GDM1 (cell line): ENCODE results near the gene ZNF33B.
"Not testable (repeated sequence)": the region's sequence is repeated elsewhere in the genome, so short reads cannot be mapped to it uniquely, and the experiment has no call there.

Experiments used
- DNase-seq: peaks from one replicate; lab custom pipeline; 2025; lab: John Stamatoyannopoulos, UW

ZNF33B gene

DNA sequence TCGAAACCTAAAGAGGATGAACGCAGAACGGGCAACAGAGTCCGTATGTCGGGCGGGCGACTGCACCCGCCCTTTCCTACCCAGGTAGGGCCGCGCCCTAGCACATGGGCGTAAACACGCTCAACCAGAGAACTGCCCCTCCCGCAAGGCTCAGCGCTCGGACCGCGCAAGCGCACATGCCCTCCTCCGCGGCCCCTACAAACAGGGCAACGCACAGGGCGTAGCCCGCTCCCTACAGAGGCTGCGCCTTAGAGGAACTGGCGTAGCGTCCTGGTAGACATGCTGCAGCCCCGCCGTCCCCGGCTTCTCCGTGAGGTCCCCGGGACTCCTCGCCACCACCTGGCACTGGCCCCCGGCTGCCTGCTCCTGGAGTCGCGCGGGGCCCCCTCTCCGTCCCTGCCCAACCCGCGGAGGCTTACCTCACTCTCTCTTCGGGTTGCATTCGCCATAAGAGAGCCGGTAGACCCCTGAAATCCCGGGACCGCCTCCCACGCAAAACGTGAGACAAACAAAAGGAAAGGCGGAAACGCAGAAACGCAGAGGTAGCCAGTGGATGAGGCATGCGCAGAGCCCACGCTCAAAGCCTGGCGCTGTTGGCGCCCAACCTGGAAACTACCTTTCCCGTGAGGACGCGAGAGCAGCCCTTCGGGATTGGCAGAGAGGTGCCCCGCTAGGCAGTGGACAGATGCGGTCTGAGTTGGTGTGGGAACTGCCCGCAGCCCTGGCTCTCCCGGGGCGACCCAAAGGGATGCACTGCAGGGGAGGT, at the start of gene ZNF33B:
Gene ZNF33B (minus strand): TSS at position 516 of the 766 bp plus-strand sequence. CDS start 1,642 bp downstream, outside the sequence.
- peak; percentile 93 for DNase-seq

DNA sequence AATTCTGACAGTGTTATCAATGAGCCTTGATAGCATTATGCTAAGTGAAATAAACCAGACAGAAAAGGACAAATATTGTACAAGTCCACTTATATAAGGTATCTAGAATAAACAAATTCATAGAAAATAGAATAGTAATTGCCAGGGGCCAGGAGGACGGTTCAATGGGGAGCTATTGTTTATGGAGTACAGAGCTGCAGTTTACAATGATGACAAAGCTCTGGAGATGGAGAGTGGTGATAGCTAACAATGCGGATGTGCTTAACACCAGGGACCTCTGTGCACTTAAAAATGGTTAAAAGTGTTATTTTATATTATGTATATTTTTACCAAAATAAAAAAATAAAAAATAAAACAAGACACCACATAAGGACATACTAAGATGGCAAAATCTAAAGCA, 46.1 kb upstream of the ZNF33B start:
- DNase-seq, result no peak

DNA sequence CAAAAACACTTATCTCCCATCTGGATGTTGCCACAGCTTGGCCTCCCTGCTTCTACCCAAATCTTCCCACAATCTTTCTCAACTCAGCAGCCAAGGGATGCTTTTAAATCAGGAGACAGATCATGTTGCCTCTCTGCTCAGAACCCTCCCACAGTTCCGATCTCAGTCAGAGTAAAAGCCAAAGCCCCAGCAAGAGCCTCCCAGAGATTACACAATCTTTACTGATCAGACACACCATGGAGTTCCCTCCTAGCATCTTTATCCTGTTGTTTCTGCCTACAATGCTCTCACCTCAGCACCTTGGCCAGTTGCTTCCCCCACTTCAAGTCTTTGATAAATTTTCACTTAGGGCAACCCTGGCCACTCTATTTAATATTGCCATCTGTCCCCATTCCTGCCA, 41.9 kb upstream of the ZNF33B start:
- no peak for DNase-seq

GRCh38 chr10:42665181-42665979, 27.0 kb upstream of the ZNF33B start:
- not testable (repeated sequence) for DNase-seq

DNA sequence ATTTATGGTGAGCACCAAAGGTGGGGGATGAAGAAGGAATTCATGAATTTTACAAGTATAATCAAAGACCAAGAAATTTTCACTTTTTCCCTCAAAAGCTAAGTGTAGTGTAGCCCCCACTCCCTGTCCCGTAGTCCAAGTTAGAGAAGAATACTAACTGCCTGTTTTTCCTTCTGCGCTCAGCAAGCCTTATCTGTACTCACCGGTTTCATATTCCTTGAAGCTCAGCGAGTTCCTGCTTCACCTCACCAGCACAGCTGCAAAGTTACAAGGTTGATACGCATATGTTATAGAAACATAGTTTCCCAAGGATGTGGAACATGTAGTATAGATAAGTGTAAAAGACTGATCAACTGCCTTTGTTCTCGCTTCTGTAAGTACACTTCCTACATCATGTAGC, 16.0 kb upstream of the ZNF33B start:
- DNase-seq, result no peak

DNA sequence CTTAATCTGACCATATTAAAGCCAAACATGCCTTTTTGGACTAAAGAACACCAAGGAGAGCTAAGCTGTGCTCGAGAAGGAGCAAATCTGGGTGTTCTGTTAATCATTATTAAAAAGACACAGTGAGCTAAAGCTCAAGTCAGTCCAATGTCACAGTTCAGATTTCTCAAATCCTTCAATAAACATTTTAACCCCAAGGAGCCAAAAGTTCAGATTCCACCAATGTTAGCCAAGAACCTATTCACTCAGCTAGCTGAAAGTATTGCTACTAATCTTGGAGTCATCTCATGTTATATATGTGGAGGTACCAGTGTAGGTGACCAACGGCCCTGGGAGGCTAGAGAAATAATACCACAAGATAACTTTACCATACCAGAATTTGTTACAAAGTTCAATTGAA, 14.5 kb upstream of the ZNF33B start:
- no peak for DNase-seq

GRCh38 chr10:42650374-42650773, 12.0 kb upstream of the ZNF33B start:
- no peak for DNase-seq

GRCh38 chr10:42648512-42648911, 10.1 kb upstream of the ZNF33B start:
- no peak for DNase-seq

- no peak for DNase-seq
Measured at GRCh38 chr10:42646687-42647640, 8.6 kb upstream of the ZNF33B start.

DNA sequence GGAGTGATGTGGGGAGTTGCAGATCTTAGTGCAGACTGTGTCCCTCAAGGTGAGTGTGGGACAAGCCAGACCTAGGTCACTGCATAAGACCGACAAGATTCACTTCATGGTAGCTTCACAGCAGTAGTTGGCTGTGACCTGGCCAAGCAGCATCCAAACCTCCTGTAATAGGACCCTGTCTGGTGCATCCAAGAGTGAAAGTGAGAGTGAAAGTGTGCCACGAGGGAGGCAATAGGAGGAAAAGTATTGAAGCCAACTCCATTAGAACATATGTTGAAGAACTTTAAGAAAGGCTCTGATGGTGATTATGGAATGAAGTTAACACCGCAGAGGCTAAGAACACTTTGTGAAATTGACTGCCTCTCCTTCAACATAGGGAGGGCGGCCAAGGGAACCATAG, 7.8 kb upstream of the ZNF33B start:
- no peak for DNase-seq

DNA sequence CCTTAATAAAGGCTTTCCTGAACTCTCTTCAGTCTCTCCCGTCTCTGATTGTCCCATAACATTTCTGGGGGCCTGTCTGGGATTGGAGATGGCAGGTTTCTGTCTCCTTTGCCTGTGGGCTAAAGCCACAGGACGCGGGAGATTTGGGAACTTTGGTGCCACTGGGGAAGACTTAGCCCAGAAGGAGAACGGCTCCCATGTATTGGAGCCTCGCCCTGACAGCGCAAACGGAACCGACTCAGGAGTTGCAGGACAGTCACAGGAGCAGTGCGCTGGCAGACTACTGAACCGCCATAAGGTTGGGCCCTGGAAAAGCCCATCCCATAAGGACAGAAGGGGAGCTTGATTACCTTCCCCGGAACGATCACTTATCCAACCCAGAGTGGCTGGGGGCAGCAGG, 7.1 kb upstream of the ZNF33B start:
- DNase-seq, result no peak

DNA sequence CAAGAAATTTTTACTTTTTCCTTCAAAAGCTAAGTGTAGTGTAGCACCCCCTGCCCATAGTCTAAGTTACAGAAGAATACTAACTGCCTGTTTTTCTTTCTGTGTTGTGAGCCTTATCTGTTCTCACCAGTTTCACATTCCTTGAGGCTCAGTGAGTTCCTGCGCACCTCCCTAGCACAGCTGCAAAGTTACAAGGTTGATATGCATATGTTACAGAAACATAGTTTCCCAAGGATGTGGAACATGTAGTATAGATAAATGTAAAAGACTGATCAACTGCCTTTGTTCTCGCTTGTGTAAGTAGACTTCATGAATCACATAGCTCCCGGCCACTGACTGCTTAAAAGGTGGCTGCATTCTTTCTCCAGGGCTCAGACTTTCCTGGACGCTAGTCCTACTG, 6.7 kb upstream of the ZNF33B start:
- DNase-seq, result no peak

- DNase-seq, result no peak
Measured at GRCh38 chr10:42640610-42641229, 2.4 kb upstream of the ZNF33B start.

- no peak for DNase-seq
Measured at GRCh38 chr10:42638821-42639270, 476 bp upstream of the ZNF33B start.

GRCh38 chr10:42637648-42638054, 719 bp downstream of the ZNF33B start:
- no peak for DNase-seq

GRCh38 chr10:42637142-42637541, 1.2 kb downstream of the ZNF33B start:
- DNase-seq, result no peak

- no peak for DNase-seq
Measured at GRCh38 chr10:42635098-42635497, 3.3 kb downstream of the ZNF33B start.

GRCh38 chr10:42632564-42632963, 5.8 kb downstream of the ZNF33B start:
- no peak for DNase-seq

GRCh38 chr10:42630537-42631134, 7.7 kb downstream of the ZNF33B start:
- no peak for DNase-seq

DNA sequence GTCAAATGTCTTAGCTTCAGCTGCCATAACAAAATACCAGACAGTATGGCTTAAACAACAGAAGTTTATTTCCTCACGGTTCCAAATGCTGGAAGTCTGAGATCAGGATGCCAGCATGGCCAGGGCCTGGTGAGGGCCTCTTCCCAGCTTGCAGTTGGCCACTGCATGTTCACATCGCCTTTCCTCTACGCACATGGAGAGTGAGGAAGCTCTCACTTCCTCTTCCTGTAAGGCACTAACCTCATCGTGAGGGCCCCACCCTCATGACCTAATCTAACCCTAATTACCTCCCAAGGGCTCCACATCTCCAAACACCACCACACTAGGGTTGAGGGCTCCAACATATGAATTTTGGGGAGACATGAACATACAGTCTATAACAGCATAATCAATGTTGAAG, 14.4 kb downstream of the ZNF33B start:
- DNase-seq, result no peak

DNA sequence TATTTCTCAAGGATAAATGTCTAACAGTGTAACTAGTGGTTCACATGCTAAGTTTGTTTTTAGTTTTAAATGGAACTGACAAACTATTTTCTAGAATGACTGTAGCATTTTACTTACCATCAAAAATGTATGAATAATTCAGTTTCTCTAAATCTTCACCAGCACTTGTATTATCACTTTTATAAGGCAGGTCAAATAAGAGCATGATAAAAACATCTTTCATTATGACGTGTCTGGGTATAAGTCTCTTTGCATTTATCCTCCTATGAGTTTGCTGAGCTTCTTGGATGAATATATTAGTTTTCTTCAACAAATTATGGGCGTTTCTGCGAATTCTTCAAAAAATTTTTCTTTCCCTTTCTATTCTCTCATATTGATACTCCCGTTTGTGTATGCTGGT, 19.9 kb downstream of the ZNF33B start:
- no peak for DNase-seq
